ENCODE results near the gene TPPP2. TPM values are rescaled to one million over a fixed set of nuclear protein-coding genes. Genes with fewer than 3 reads are reported as not detected.

Gene TPPP2
- total RNA-seq, 1 experiment from 2014 or later = not detected

- Histone ChIP-seq H3K36me3 (ENCODE audit: insufficient read depth, low read length) (no peaks in the 10 kb centered on the region), H3K4me3 (ENCODE audit: low read length) (no peak overlapping the region), H3K9ac (ENCODE audit: low read length) (no peak overlapping the region), H3K9me3 (ENCODE audit: low read length) (no peaks in the 10 kb centered on the region), H2AFZ (ENCODE audit: low read length) (no peak overlapping the region), H4K20me1 (ENCODE audit: insufficient read depth, low read depth, low read length) (no peaks in the 10 kb centered on the region), H3K4me1 (ENCODE audit: low read length) (no peaks in the 10 kb centered on the region), H3K27ac (ENCODE audit: low read length) (no peak overlapping the region), H3K79me2 (ENCODE audit: low read length) (no peaks in the 10 kb centered on the region), H3K4me2 (ENCODE audit: low read depth, low read length, poor library complexity, severe bottlenecking) (no peak overlapping the region), H3K9me2 (replicated peaks; ENCODE audit: insufficient read depth, low read length) (no peaks in the 10 kb centered on the region), H3K27me3 (ENCODE audit: low read length) (no peaks in the 10 kb centered on the region)
- DNase-seq = no peak
Observed at GRCh38 chr14:21054123-21054767, 24.2 kb downstream of the TPPP2 start.

DNA sequence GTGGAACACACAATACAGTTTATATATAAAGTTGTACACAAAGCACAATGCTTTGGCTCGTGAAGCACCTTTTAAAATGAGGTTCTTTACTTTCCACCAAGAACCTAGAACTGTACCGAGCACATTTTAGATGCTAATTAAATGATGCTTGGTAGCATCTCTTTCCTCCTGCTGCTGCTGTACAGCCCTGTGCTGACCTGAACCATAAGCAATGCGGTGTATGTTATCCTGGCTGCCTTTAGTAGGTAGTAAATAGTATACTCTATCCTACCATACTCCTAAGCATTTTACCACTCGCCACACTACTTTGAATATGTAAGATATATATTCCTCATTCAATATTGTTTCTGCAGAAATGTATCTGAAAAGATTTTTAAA lies 24.7 kb downstream of the TPPP2 start:
- H3K4me2 ChIP-seq (ENCODE audit: low read depth, low read length, poor library complexity, severe bottlenecking) = no peak overlapping the region
- no peak for DNase-seq

GRCh38 chr14:21055432-21056117 lies 25.6 kb downstream of the TPPP2 start:
- H3K9me2 ChIP-seq (replicated peaks; ENCODE audit: insufficient read depth, low read length) = no peaks in the 10 kb centered on the region
- no peak overlapping the region for H3K9ac ChIP-seq (ENCODE audit: low read length)
- no peaks in the 10 kb centered on the region for H4K20me1 ChIP-seq (ENCODE audit: insufficient read depth, low read depth, low read length)
- H3K4me1 ChIP-seq (ENCODE audit: low read length) = no peaks in the 10 kb centered on the region
- H2AFZ ChIP-seq (ENCODE audit: low read length) = no peak overlapping the region
- H3K4me2 ChIP-seq (ENCODE audit: low read depth, low read length, poor library complexity, severe bottlenecking) = no peak overlapping the region
- no peaks in the 10 kb centered on the region for H3K79me2 ChIP-seq (ENCODE audit: low read length)
- H3K27me3 ChIP-seq (ENCODE audit: low read length) = no peaks in the 10 kb centered on the region
- no peak overlapping the region for H3K27ac ChIP-seq (ENCODE audit: low read length)
- no peak overlapping the region for H3K4me3 ChIP-seq (ENCODE audit: low read length)
- no peaks in the 10 kb centered on the region for H3K36me3 ChIP-seq (ENCODE audit: insufficient read depth, low read length)
- H3K9me3 ChIP-seq (ENCODE audit: low read length) = no peaks in the 10 kb centered on the region
- DNase-seq = no peak

More for the DNA sequence above, 24.7 kb downstream of the TPPP2 start:
- Histone ChIP-seq H4K20me1 (ENCODE audit: insufficient read depth, low read depth, low read length) (no peaks in the 10 kb centered on the region), H3K4me1 (ENCODE audit: low read length) (no peaks in the 10 kb centered on the region), H3K27me3 (ENCODE audit: low read length) (no peaks in the 10 kb centered on the region), H2AFZ (ENCODE audit: low read length) (no peak overlapping the region), H3K79me2 (ENCODE audit: low read length) (no peaks in the 10 kb centered on the region), H3K9me3 (ENCODE audit: low read length) (no peaks in the 10 kb centered on the region), H3K9me2 (replicated peaks; ENCODE audit: insufficient read depth, low read length) (no peaks in the 10 kb centered on the region), H3K36me3 (ENCODE audit: insufficient read depth, low read length) (no peaks in the 10 kb centered on the region), H3K4me3 (ENCODE audit: low read length) (no peak overlapping the region), H3K27ac (ENCODE audit: low read length) (no peak overlapping the region), H3K9ac (ENCODE audit: low read length) (no peak overlapping the region)

DNA sequence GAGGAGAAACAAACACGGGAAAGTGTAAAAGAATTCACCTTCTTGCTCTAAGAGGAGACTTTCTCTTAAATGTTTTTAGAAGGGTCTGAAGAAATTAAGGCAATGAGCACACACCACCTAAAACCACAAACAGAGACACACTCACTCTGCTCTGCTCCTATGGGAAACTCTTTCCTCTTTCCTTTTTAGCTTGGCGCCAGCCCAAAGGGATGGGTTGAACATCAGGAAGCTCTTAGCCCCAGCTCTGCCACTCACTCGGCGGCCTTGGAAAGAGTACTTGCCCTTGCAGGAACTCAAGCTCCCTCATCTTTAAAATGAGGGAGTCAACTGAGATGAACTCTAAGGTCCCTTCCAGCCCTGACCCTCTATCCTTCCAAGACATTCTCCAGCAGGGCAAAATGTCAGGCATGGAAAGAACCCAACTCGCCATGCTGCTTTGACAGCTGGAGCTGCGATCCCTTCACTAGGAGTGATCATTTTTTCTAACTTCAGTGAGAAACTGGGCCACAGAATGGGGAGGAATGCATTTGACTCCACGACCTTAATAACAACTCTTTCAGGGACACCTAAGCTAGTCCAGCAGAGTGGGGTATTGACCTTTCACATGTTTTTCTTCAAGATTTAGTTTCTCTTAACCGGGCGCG lies 26.6 kb downstream of the TPPP2 start:
- Histone ChIP-seq H3K9ac (ENCODE audit: low read length) (no peak overlapping the region), H3K27me3 (ENCODE audit: low read length) (no peaks in the 10 kb centered on the region), H3K4me2 (ENCODE audit: low read depth, low read length, poor library complexity, severe bottlenecking) (no peak overlapping the region), H4K20me1 (ENCODE audit: insufficient read depth, low read depth, low read length) (no peaks in the 10 kb centered on the region), H3K4me3 (ENCODE audit: low read length) (no peak overlapping the region), H3K4me1 (ENCODE audit: low read length) (no peaks in the 10 kb centered on the region), H3K9me3 (ENCODE audit: low read length) (no peaks in the 10 kb centered on the region), H3K27ac (ENCODE audit: low read length) (no peak overlapping the region), H3K9me2 (replicated peaks; ENCODE audit: insufficient read depth, low read length) (no peaks in the 10 kb centered on the region), H3K36me3 (ENCODE audit: insufficient read depth, low read length) (no peaks in the 10 kb centered on the region), H2AFZ (ENCODE audit: low read length) (no peak overlapping the region), H3K79me2 (ENCODE audit: low read length) (no peaks in the 10 kb centered on the region)
- DNase-seq = no peak

- Histone ChIP-seq H3K36me3 (ENCODE audit: insufficient read depth, low read length) (no peaks in the 10 kb centered on the region), H3K9me3 (ENCODE audit: low read length) (no peaks in the 10 kb centered on the region), H3K79me2 (ENCODE audit: low read length) (no peaks in the 10 kb centered on the region), H3K9ac (ENCODE audit: low read length) (no peak within 1 kb of the TSS), H3K4me1 (ENCODE audit: low read length) (no peaks in the 10 kb centered on the region), H2AFZ (ENCODE audit: low read length) (no peak within 1 kb of the TSS), H3K27ac (ENCODE audit: low read length) (no peak within 1 kb of the TSS), H3K27me3 (ENCODE audit: low read length) (no peaks in the 10 kb centered on the region), H4K20me1 (ENCODE audit: insufficient read depth, low read depth, low read length) (no peaks in the 10 kb centered on the region), H3K4me2 (ENCODE audit: low read depth, low read length, poor library complexity, severe bottlenecking) (no peak within 1 kb of the TSS), H3K4me3 (ENCODE audit: low read length) (no peak within 1 kb of the TSS), H3K9me2 (replicated peaks; ENCODE audit: insufficient read depth, low read length) (no peaks in the 10 kb centered on the region)
- no peak for DNase-seq
Observed at GRCh38 chr14:21057803-21058675, 28.0 kb downstream of the TPPP2 start, which contains the start of gene RNASE8. Gene RNASE8, plus strand, starts transcription at chr14:21057822. Its CDS starts 71 bp downstream, at chr14:21057893.

DNA sequence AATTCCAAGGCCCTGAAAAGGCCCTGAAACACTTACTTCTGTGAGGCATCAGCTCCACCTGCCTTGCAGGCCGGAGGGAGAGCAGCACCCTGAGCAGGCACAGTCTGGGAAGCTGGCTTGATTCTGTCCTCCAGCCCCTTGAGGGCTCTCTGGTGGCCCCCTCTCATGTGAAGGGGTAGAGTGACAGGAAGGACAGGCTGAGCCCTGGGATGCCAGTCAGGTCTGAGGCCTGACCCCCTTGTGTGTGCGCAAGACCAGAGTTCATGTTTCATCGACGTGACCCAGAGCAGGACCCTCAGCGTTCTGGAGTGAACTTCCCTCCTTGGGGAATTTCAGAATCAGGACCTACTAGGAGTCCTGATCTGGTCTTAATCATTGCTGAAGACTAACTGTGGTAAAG lies 28.9 kb downstream of the TPPP2 start:
- Histone ChIP-seq H3K9me3 (ENCODE audit: low read length) (no peaks in the 10 kb centered on the region), H3K4me2 (ENCODE audit: low read depth, low read length, poor library complexity, severe bottlenecking) (no peak overlapping the region), H3K27ac (ENCODE audit: low read length) (no peak overlapping the region)

GRCh38 chr14:21059842-21060613 lies 30.0 kb downstream of the TPPP2 start:
- Histone ChIP-seq H3K4me3 (ENCODE audit: low read length) (no peak overlapping the region), H4K20me1 (ENCODE audit: insufficient read depth, low read depth, low read length) (no peaks in the 10 kb centered on the region), H3K9ac (ENCODE audit: low read length) (no peak overlapping the region), H3K4me2 (ENCODE audit: low read depth, low read length, poor library complexity, severe bottlenecking) (no peak overlapping the region), H2AFZ (ENCODE audit: low read length) (no peak overlapping the region), H3K27ac (ENCODE audit: low read length) (no peak overlapping the region), H3K36me3 (ENCODE audit: insufficient read depth, low read length) (no peaks in the 10 kb centered on the region), H3K4me1 (ENCODE audit: low read length) (no peaks in the 10 kb centered on the region), H3K9me3 (ENCODE audit: low read length) (no peaks in the 10 kb centered on the region), H3K79me2 (ENCODE audit: low read length) (no peaks in the 10 kb centered on the region), H3K9me2 (replicated peaks; ENCODE audit: insufficient read depth, low read length) (no peaks in the 10 kb centered on the region), H3K27me3 (ENCODE audit: low read length) (no peaks in the 10 kb centered on the region)
- no peak for DNase-seq

More for the DNA sequence above, 28.9 kb downstream of the TPPP2 start:
- Histone ChIP-seq H2AFZ (ENCODE audit: low read length) (no peak overlapping the region), H3K4me1 (ENCODE audit: low read length) (no peaks in the 10 kb centered on the region), H3K36me3 (ENCODE audit: insufficient read depth, low read length) (no peaks in the 10 kb centered on the region), H3K4me3 (ENCODE audit: low read length) (no peak overlapping the region), H4K20me1 (ENCODE audit: insufficient read depth, low read depth, low read length) (no peaks in the 10 kb centered on the region), H3K9ac (ENCODE audit: low read length) (no peak overlapping the region), H3K27me3 (ENCODE audit: low read length) (no peaks in the 10 kb centered on the region), H3K79me2 (ENCODE audit: low read length) (no peaks in the 10 kb centered on the region), H3K9me2 (replicated peaks; ENCODE audit: insufficient read depth, low read length) (no peaks in the 10 kb centered on the region)
- no peak for DNase-seq
